GM12873 (cell line): Measurements from ENCODE around the gene VWC2.

Experiments used
- CTCF ChIP-seq: IDR thresholded peaks from 2 replicates; pipeline ENCODE4 v1.5.1; 2012; ENCODE audit warnings: low read depth, mild to moderate bottlenecking, moderate library complexity, low read length, control low read depth; ENCODE audit not compliant: insufficient read depth; ENCODE audit errors: missing control alignments

The VWC2 gene

GRCh38 chr7:49768254-49768653 lies 5.2 kb upstream of the VWC2 start:
- no peak for TF ChIP-seq CTCF

- TF ChIP-seq CTCF, result no peak
Observed at GRCh38 chr7:49768835-49769234, 4.6 kb upstream of the VWC2 start.

GRCh38 chr7:49769285-49769857 lies 4.1 kb upstream of the VWC2 start:
- no peak for TF ChIP-seq CTCF

GRCh38 chr7:49770838-49771237 lies 2.6 kb upstream of the VWC2 start:
- no peak for TF ChIP-seq CTCF

- TF ChIP-seq CTCF, result no peak
Observed at GRCh38 chr7:49771427-49772176, 1.8 kb upstream of the VWC2 start.

GRCh38 chr7:49772916-49773217 lies 571 bp upstream of the VWC2 start:
- no peak for TF ChIP-seq CTCF

GRCh38 chr7:49773936-49774458 lies 559 bp downstream of the VWC2 start:
- TF ChIP-seq CTCF, result no peak
